GM18907 (cell line): ENCODE results near the gene CD59.
"Not testable (repeated sequence)": the region's sequence is repeated elsewhere in the genome, so short reads cannot be mapped to it uniquely, and the experiment has no call there.

Experiments
- ATAC-seq: cut with Tn5 transposase; IDR thresholded peaks from one replicate; pipeline ENCODE4 v1.9.1; 2021; ENCODE audit warnings: mild to moderate bottlenecking, moderate library complexity; ENCODE audit not compliant: unreplicated experiment

Gene CD59

DNA sequence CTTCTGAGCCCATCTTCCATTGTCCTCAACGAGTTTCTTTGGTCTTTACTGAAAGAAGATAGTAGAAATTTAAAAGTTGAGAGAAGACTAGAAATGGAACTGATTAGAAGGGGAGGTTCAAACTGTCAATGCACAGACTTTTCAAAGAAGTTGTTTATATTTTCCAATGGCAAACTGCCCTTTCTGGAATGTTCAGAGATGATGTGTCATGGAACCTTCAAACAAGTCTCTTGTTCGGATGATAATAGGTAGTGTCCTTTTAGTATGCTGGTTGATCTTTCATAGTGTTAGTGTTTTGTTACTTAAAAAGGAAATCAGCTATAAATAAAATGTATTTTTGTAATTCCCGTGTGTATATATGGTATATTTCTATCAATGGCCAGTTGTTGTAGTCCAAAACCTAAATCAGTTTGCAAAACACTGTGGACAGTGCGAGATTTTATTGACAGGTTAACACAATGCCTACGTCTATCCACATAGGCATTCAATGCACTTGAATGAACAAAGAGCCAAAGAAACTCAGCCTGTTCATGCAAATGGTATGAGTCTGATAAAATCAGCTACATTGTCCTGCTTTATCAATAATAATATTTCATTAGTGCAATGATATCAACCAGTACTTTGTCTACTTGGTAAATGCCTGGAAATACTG, 66.5 kb downstream of the CD59 start:
- ATAC-seq, result no peak

- ATAC-seq, result no peak
Observed at GRCh38 chr11:33668951-33669596, 67.1 kb downstream of the CD59 start.

- ATAC-seq, result no peak
Observed at GRCh38 chr11:33668468-33668825, 67.8 kb downstream of the CD59 start.

- no peak for ATAC-seq
Observed at GRCh38 chr11:33667819-33668467, 68.3 kb downstream of the CD59 start.

- no peak for ATAC-seq
Observed at GRCh38 chr11:33665350-33666106, 70.7 kb downstream of the CD59 start.

DNA sequence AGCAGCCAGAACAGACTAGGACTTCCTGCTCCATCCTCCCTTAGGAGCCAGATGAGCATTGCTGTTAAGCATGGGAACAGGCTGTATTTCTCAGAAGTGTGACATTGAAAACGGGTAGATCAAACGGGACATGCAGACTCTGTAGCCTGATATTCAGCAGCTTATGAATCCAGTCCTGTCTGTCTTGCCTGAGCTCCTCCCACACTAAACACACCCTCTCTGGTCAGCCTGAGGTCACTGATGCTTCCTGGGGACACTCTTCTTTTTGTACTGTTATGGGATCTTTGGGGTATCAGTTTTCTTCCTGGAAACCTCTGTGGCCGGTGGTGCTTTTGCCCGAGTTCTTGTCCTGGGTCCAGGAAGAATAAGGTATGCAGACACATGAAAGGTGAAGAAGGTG, 71.4 kb downstream of the CD59 start:
- ATAC-seq, result no peak

DNA sequence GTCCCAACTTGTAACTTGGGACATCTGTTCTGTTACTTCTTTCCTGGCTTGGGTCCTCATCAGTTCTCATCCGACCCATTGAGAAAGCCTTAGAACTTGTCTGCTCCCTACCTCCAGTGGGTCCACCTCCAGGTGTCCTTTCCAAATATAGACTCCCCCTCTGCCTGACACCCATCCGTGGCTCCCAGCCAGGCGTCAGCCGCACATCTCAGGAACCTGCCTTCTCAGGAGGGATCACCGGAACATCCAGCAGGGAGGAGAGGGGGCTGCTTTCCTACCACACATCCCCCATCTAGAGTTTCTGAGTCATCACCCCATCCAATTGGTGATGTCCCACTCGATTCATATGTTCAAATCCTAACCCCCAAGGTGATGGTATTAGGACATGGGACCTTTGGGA, 72.1 kb downstream of the CD59 start:
- ATAC-seq, result no peak

GRCh38 chr11:33663121-33663520, 73.1 kb downstream of the CD59 start:
- ATAC-seq, result no peak

DNA sequence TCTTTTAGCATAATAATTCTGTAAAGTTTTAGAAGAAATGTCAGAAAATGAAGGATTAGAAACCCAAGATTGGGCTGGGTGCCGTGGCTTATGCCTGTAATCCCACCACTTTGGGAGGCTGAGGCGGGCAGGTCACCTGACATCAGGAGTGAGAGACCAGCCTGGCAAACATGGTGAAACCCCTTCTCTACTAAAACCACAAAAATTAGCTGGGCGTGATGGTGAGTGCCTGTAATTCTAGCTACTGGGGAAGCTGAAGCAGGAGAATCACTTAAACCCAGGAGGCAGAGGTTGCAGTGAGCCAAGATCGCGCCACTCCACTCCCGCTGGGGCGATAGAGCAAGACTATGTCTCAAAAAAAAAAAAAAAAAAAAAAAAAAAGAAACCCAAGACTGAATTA, 74.7 kb downstream of the CD59 start:
- ATAC-seq, result not testable (repeated sequence)

DNA sequence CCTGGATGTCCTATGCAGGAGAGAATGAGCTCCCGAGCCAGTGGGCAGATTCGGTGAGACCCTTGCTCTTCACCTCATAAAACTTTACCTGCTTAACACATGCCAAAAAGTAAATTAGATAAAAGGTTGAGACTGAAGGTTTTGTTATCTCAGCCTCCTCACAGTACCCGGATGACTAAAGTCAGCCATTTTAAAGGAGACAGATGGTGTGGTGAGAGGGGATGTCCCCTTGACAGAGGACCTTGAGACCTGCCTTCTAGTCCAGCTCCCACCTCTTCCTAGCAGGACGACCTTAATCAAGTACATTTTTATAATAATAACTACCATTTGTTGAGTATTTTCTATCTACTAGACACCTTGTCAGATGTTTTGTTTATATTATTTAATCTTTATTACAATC, 75.3 kb downstream of the CD59 start:
- ATAC-seq, result no peak

DNA sequence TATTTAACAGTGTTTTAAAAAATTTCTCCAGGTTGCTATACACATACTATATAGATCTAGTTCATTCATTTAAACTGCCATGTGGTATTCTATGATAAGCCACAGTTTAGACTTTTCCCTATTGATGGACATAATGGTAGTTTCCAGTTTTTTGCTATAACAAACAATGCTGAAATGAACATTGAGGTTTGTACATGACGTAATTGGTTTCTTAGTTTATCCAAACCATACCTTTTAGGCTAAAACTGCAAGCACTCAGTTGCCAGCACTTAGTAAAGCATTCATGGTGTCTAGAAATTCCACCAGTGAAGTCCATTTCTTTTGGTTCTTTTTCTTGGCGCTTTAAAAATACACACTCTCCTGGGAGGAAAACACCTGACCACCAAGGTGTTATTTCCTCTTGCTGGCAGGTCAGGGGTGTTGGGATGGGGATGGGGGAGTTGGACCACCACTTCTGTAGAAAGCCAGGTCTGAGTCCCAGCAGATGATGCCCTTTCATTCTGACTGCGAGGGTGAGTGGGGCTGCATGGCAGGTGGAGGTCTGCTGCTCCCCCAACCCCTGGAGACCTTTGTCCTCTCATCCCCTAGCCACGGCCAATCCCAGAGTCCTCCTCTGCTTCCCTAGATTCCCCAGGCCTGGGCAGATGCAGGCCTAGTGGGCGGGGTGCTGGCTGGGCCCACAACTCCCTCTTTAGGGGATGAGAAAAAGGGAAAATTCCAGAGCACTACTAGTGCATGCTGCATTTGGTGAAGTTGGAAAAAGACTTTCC, 76.7 kb downstream of the CD59 start:
- no peak for ATAC-seq

DNA sequence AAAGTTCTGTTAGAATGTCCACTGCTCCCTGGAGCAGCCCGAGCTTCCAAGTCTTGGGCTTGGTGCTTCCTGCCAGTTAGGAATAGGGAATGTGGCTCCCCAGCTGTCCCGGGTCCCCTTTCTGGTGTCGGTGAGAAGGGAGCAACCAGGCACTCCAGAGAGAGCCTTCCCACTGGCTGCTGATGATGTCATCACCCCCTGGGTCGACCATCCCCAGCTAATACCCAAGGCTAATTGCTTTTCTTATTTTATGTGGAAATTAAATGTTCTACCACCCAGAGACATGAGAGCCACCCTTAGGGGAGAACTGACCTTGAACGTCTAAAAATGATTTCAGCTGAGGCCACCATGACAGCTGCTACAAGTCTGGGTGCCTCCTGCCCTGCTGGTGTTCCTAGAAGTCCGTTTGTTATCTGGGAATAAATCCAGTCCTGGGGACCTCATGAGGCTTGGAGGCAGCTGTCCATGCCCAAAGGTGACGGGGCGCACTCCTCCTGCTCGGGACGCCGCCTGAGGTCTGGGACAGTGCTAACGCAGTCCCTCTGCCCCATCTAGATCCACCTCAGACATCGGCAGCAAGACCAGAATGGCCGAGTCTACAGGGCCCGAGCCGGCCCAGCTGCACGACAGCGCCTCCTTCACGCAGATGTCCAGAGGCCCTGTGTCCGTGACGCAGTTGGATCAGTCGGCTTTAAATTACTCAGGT, 77.9 kb downstream of the CD59 start:
- ATAC-seq, result no peak

DNA sequence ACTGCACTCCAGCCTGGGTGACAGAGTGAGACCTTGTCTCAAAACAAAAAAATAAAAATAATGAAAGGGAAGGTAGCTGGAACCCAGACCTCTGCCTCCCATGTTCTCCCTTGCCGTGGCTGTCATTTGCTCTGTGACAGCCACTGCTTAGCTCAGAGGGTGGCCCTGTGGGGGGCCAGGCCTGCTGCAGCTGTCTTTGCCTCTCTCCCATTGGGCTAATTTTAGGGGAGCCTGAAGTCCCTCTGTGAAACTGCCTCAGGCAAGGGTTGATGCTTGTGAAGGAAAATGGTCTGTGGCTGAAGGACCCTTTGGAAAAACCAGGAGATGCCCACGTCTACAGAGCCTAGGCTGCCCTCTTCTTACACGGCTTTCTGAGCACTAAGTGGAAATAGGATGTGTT, 78.5 kb downstream of the CD59 start:
- no peak for ATAC-seq

DNA sequence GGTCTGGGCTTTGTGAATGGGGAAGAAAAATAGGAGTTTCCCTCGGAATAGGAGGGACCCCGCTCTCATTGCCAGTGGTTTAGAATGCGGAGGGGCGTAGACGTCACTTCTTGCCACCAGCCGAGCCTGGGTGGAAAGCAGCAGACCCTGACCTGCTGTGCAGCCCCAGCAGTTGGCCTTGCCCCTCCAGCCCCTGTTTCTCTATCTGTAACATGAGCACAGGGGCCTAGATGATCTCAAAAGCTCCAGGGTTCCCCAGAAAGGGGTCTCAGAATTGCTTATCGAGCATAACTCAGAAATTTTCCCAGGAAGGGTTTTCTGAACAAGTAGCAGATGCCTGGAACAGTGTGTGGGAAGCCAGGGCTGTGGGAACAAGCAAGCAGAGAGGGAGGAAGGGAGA, 79.5 kb downstream of the CD59 start:
- no peak for ATAC-seq

DNA sequence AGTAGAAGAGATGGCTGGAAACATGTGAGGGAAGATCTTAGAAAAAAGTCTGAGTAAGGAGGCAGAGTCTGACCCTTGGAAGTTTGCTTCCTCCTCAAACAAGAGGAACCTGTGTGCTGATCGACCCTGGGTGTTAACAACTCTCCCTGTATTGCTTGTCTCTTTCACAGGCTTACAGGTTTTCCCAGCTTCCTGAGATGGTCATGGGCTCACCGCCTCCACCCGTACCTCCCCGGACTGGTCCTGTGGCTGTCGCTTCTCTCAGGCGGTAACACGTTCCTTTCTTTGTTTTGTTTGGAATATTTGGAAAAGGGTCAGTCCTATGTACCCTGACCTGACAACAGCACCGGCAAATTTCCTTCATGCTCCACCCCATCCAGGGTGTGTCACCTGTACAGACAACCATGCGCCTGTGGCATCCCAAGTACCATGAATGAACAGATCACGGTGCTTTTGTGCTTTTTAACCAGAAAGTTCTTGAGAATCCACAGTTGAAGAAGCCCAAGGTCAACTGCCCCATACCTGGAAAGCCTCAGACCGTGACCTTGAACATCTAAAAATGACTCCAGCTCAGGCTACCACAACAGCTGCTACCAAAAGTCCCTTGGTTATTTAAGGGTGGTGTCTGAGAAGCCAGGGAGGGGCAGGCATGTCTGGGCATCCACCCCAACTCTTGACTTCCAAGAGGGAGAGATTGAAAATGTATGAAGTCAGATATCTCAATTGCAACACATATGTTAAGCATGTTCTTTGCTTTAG, 80.2 kb downstream of the CD59 start:
- peak; percentile 69 for ATAC-seq

DNA sequence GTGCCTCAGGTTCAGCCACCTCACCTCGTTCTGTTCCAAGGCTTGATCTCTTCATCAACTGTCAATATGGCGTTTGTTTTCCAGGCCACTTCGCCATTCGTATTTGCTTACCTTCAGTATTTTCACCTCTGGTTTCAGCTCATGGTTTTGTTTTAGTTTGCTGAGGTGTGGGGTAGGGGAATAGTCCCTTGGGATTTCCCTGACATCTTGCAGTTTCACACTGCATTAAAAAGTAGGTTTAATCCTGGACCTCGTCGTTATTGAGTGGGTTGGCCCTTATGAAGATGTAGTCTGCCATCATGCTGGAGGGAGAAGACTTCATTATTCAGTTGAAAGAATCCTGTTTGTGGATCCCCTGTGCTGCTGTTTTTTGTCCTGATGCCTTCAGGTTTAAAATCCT, 81.6 kb downstream of the CD59 start:
- ATAC-seq, result no peak
